A549 treated with AZD9567 at 1 μM for 4 hours (cell line): ENCODE data around the gene IGSF21. TPM values are rescaled to one million over a fixed set of nuclear protein-coding genes. Genes with fewer than 3 reads are reported as not detected.

Source experiments
- total RNA-seq: library from RNA; stranded (reverse); fragments of 200-300 nt; extraction: Qiagen RNA extraction; gene quantifications from 5 replicates; pipeline ENCODE4 v1.2.3, GENCODE V29; 2022; ENCODE audit not compliant: insufficient read depth

The IGSF21 gene
- total RNA-seq = not detected in 5 replicates

GRCh38 chr1:18107369-18108298 is at the start of gene IGSF21:
Gene IGSF21, plus strand, starts transcription at chr1:18107798. Its CDS starts 331 bp downstream, at chr1:18108129.

